Measurements from ENCODE around the gene CD84.

DNA sequence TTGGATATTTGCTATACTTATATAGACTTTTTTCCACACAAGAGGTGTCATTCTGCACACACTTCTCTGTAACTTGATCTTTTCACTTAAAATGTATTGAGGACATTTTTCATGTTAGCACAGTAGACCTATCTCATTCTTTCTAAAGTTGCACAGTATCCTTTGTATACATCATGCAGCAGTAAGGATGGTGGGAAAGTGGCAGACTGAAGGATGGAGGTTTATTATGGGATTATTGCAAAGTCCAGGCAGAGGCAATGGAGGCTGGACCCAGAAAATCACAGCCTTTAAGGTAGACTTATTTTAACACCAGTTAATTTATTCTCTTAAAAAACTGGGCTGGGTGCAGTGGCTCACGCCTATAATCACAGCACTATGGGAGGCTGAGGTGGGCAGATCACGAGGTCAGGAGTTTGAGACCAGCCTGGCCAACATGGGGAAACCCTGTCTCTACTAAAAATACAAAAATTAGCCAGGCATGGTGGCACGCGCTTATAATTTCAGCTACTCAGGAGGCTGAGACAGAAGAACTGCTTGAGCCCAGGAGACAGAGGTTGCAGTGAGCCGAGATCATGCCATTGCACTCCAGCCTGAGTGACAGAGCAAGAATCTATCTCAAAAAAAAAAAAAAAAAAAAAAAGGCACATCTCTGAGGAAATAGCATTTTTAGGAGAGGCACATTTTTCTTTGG lies 41.8 kb upstream of the CD84 start:
- TF ChIP-seq, protein P1, sequence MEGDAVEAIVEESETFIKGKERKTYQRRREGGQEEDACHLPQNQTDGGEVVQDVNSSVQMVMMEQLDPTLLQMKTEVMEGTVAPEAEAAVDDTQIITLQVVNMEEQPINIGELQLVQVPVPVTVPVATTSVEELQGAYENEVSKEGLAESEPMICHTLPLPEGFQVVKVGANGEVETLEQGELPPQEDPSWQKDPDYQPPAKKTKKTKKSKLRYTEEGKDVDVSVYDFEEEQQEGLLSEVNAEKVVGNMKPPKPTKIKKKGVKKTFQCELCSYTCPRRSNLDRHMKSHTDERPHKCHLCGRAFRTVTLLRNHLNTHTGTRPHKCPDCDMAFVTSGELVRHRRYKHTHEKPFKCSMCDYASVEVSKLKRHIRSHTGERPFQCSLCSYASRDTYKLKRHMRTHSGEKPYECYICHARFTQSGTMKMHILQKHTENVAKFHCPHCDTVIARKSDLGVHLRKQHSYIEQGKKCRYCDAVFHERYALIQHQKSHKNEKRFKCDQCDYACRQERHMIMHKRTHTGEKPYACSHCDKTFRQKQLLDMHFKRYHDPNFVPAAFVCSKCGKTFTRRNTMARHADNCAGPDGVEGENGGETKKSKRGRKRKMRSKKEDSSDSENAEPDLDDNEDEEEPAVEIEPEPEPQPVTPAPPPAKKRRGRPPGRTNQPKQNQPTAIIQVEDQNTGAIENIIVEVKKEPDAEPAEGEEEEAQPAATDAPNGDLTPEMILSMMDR (IDR thresholded peaks at IDR 0.05) = no peak
- no peak for TF ChIP-seq POLR2AphosphoS5 (IDR thresholded peaks at IDR 0.05; ENCODE audit: insufficient read depth in 1 of 2, low read depth in 1 of 2)
- no peak for TF ChIP-seq POLR2A (IDR thresholded peaks at IDR 0.05)
